Activated CD4-positive, alpha-beta T cell treated with anti-CD3 and anti-CD28 coated beads, Interleukin-2, Interleukin-4, amounts not matched to agents 100 ng/mL and 50 ng/mL, durations not matched to agents 16 hours and 8 hours (primary cell): Measurements from ENCODE around the gene MAP4K3.
"Not testable (repeated sequence)": the region's sequence is repeated elsewhere in the genome, so short reads cannot be mapped to it uniquely, and the experiment has no call there.

ENCODE experiments used
- DNase-seq: peaks from one replicate; pipeline ENCODE4 v3.0.0-alpha.2; 2020; ENCODE audit warnings: low spot score

MAP4K3 gene

DNA sequence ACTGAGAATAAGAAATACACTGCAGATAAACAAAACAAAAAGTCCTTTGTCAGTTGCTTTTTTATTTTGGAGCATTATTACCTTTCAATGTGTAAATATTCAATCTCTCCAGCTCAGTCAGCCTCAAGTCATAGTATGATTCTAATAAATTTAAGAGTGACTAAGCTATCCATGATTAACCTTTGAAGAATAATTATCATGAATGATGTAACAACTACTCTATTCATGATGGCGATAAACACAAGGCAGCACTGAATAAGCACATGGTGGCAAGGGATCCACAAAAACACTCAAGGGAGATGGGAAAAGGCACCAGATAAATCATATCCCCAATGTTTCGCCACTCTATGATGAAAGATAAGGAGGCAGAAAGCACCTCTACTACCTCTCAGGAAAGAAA, 67.0 kb downstream of the MAP4K3 start:
- DNase-seq = no peak

DNA sequence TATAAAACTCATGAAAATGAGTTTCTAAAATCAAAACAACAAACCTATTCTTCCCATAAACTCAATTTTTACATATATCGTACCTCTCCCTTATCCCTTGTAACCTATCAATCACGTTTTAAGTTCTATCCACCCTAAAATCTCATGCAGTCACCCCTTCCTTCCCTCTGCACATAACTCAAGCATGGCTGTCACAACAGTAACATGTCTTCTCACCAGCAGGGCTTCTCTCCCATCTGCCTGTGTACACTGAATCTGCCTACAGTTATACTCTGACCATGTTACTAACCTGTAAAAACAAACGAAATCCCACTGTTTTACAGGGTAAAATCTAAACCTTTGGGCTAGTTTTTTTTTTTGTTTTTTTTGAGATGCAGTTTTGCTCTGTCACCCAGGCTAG, 68.2 kb downstream of the MAP4K3 start:
- DNase-seq = no peak

DNA sequence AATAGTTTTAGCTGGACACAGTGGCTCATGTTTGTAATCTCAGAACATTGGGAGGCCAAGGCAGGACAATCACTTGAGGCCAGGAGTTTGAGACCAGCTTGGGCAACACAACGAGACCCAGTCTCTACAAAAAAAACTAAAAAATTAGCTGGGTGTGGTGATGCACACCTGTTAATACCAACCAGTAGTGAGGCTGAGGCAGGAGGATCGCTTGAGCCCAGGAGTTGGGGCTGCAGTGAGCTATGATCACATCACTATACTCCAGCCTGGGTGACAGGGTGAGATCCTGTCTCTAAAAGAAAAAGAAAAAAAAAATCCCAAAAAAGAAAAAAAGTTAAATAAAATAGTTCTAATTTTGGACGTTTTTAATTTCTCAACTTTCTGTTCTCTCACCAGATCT, 68.7 kb downstream of the MAP4K3 start:
- no peak for DNase-seq

DNA sequence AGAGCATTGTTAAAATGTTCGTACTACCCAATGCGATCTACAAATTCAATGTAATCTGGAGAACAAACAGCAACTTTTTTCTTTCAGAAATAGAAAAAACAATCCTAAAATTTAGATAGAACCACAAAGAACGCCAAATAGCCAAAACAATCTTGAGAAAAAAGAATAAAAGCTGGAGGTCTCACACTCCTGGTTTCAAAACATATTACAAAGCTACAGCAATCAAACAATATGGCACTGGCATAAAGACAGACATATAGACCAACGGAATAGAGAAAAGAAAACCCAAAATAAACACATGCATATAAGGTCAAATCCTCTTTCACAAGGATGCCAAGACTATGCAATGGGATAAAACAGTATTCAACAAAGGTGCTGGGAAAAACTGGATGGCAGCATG, 74.5 kb downstream of the MAP4K3 start:
- no peak for DNase-seq

DNA sequence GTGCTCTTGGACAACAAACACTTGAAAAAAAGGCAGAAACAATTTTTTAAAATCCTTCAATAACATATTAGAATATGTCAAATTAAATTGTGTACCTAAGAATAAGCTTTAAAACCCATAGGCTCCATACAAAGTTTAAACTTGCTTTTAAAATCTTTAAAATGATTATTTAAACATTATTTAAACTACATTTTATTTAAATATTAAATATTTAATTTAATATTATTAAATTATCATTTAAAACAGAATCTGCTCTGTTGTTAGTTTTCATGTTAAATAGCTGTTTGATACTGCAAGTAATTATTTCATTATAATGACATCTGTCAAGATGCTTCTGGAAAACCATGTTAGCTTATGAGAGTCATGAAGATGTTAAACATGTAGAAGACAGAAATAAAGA, 75.6 kb downstream of the MAP4K3 start:
- DNase-seq = no peak

DNA sequence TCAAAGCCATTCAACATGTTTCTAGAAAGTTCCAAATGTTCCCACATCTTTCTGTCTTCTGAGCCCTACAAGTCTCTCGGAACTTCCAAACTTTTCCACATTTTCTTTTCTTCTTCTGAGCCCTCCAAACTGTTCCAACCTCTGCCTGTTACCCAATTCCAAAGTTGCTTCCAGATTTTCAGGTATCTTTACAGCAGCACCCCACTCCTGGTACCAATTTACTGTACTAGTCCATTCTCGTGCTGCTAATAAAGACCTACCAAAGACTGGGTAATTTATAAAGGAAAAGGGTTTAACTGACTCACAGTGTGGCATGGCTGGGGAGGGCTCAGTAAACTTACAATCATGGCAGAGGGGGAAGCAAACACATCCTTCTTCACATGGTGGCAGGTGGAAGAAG, 76.7 kb downstream of the MAP4K3 start:
- not testable (repeated sequence) for DNase-seq

DNA sequence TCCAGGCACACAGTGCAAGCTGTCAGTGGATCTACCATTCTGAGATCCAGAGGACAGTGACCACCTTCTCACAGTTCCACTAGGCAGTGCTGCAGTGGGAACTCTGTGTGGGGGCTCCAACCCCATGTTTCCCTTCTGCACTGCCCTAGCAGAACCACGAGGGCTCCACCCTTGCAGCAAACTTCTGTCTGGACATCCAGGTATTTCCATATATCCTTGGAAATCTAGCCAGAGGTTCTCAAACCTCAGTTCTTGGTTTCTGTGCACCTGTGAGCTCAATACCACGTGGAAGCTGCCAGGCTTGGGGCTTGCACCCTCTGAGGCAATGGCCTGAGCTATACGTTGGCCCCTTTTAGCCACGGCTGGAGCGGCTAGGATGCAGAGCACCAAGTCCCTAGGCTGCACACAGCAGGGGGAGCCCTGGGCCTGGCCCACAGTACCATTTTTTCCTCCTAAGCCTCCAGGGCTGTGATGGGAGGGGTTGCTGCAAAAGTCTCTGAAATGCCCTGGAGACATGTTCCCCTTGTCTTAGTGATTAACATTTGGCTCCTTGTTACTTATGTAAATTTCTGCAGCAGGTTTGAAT, 77.5 kb downstream of the MAP4K3 start:
- DNase-seq = no peak

DNA sequence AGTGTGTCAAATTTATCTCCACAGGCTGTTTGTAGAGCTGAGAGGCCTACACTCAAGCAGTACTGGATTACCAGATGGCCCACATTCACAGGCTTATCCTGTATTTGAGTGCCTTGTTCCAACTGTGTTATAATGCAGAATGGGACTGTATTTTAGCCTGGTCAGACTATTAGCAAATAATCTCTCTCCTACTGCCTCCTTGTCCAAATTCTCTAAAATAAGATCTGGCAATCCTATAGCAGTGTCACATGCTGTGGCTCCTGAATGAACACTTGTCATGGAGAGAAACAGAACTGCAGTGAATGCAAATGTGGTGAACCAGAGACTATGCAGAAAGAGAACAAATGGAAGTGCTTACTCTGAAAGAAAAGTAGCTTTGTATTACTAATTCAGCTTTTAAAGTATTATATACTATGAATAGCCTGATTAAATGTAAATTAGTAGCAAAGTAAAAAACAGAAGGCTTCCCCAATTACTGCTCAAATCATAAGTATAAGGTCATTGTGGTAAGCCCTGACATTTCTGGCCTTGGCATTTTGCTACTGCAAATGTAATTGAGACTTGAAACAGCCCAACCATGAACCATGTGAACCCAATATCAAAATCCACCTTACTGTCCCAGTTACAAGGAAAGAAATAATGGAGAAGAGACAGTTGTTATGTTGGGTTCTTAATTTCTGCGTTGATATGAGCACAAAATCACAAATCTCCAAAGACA, 80.0 kb downstream of the MAP4K3 start:
- no peak for DNase-seq

DNA sequence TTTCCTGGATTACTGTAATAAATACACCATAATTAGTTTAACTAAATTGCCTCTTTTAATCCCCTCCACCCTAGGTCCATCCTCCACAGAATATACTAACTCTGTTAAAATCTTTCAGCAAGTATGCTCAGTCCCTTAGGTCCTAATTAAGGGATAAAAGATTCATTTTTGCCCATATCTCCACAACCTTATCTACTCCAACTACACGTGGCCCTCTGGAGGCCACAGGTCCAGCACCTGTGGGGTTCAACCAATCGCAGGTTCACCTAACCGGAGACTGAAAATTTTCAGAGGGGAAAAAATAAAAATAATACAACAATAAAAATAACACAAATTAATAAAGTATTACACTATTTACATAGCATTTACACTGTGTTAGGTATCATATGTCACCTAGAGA, 86.4 kb downstream of the MAP4K3 start:
- no peak for DNase-seq

DNA sequence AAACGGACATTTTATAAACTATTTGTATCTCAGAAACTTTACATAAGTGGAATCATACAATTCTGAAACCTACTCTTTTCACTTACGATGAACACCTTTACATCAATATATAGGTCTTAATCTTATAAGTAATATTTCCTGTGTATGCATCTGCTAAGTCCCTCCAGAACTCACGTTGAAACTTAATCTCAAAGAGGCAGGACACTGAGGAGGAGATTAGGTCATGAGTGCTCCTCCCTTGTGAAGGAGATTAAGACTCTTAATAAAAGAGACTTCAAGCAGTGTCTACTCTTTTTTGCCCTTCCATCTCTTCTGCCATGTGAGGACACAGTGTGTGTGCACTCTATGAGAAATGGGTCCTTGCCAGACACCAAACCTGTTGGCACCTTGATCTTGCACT, 98.6 kb downstream of the MAP4K3 start:
- DNase-seq = no peak

DNA sequence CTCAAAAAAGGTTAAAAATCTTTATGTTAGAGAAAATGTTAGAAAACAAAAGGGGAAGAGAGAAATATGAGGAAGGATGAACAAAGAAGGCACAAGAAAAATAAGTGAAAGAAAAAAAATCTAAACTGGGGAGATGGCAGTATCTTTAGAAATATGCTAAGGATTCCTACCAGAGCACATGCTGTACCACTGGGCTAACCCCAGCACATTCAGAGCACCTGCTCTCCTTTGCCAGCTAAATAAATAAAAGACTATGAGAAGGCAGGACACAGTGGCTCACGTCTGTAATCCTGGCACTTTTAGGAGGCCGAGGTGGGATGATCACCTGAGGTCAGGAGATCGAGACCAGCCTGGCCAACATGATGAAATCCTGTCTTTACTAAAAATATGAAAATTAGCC, 101.2 kb downstream of the MAP4K3 start:
- DNase-seq = no peak

DNA sequence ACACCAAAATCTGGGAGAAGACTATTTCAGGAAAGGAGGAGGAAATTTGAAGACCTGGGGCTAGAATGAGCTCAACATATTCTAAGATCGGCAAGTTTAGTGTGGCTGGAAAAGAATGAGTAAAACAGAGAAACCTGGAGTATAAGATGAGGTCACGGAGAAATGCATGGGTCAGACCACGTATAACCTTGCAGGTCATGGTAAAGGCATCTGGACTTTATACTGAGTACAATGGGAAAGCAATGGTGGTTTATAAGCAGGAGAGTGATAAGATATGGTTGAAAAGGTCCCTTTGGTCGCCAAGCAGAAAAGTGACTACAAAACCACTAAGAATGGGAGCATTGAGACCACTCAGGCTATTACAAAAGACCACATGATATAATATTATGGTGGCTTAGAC, 102.1 kb downstream of the MAP4K3 start:
- DNase-seq = no peak

DNA sequence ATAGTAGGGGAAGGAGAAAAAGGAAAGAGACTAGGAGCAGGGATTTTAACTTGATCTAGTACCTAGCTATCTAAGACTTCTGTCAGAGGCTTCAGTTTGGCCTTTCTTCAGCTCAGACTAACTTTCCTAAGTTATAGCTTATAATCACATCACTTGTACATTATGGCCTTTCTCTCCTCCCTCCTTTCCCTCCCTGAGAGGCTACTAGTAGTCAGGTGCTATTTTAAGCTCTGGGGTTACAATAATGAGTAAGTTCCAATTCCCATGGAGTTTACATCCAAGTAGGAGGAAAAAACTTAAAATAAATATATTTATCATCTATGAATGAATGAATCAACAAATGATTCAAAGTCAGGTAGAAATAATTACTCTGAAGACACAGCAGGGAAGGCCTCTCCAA, 102.6 kb downstream of the MAP4K3 start:
- no peak for DNase-seq

DNA sequence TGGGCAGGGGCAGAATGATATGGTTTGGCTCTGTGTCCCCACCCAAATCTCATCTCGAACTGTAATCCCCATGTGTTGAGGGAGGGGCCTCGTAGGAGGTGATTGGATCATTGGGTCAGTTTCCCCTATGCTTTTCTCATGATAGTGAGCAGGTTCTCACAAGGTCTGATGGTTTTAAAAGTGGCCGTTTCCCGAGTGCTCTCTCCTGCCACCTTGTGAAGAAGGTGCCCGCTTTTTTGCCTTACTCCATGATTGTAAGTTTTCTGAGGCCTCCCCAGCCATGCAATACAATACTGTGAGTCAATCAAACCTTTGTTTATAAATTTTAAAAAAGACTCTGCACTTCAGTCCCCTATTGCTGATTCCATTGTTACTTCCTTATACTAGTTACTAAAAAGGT, 110.4 kb downstream of the MAP4K3 start:
- no peak for DNase-seq

DNA sequence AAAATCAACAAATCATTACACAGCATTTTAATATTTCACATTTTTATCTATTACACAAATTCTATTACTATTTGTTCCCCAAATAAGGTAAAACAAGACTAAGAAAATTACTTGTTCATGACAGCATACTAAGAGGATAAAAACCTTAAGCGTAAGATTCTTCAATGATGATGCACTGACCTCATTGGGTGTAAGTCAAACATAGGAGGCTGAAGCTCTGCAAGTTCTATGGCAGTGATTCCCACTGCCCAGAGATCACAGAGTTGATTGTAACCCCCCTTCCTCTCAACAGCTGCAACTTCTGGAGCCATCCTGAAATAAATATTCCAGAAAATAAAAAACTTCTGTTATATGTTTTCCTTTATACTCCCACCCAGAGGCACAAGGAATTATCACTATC, 111.1 kb downstream of the MAP4K3 start:
- DNase-seq = no peak

DNA sequence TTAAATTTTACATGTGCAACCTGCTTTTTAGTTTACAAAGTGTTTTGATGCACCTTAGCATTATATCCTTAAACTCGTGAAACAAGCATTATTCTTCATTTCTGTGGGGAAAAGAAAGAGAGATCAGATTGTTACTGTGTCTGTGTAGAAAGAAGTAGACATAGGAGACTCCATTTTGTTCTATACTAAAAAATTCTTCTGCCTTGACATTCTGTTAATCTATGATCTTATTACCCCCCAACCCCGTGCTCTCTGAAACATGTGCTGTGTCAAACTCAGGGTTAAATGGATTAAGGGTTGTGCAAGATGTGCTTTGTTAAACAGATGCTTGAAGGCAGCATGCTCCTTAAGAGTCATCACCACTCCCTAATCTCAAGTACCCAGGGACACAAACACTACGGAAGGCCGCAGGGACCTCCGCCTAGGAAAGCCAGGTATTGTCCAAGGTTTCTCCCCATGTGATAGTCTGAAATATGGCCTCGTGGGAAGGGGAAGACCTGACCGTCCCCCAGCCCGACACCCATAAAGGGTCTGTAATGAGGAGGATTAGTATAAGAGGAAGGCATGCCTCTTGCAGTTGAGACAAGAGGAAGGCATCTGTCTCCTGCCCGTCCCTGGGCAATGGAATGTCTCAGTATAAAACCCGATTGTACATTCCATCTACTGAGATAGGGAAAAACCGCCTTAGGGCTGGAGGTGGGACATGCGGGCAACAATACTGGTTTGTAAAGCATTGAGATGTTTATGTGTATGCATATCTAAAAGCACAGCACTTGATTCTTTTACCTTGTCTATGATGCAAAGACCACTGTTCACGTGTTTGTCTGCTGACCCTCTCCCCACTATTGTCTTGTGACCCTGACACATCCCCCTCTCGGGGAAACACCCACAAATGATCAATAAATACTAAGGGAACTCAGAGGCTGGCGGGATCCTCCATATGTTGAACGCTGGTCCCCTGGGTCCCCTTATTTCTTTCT, 115.7 kb downstream of the MAP4K3 start:
- not testable (repeated sequence) for DNase-seq

DNA sequence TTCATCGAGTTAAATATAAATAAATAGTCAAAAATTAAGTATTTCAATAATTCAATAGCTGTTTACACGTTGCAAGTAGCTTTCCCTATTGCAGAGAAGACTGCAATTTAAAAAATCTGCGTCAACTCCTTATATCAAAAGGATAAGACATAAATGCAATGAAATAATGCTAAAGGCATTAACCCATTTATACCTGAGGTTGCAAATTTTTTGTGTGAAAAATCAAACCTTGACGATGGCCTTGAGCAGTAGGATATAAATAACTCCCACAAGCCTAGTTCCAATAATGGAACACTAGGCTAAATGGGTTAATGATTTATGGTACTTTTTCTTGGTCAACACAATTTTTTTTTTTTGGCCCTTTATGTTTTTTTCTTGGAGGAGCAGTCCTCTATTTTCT, 116.9 kb downstream of the MAP4K3 start:
- DNase-seq = no peak

DNA sequence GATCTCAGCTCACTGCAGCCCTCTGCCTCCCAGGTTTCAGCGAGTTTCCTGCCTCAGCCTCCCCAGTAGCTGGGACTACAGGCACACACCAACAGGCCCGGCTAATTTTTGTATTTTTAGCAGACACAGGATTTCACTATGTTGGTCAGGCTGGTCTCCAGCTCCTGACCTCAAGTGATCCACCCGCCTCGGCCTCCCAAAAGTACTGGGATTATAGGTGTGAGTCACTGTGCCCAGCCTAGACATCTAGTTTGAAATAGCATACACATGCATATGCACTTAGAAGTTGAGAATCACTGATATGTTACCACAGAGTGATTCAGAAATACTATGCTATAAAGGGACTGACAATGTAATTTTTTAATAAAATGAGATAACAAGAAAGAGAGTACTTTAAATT, 123.5 kb downstream of the MAP4K3 start:
- DNase-seq = no peak

DNA sequence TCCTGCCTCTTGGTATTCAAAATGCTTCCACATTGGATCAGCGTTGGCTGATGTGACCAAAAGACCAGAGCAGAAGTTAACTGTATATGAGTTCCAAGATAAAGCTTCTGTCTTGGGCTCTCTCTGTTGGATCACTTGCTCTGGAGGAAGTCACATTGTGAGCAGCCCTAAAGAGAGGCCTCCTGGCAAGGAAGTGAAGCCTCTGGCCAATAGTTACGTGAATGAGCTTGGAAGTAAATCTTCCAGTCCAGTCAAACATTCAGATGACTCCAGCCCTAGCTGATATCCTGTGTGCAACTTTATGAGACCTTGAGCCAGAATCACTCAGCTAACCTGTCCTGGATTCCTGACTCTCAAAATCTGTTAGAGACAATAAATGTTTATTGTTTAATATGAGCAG, 125.6 kb downstream of the MAP4K3 start:
- DNase-seq = no peak

DNA sequence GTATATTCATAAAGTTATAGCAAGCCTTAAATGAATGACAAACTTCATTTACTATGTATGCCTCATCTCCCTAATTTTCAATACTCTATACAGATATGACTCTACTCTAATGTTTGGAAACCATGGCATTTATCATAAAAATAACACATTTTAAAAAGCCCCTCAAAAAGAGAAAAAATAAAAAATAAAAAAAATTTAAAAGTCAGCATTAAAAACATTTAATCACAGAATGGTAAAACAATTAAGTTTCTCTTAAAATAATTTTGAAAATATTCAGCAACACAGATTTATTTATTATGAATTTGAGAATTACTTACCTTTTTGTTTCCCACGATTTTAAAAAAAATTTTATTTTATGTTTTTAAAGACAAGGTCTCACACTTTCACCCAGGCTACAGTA, 128.3 kb downstream of the MAP4K3 start:
- no peak for DNase-seq

DNA sequence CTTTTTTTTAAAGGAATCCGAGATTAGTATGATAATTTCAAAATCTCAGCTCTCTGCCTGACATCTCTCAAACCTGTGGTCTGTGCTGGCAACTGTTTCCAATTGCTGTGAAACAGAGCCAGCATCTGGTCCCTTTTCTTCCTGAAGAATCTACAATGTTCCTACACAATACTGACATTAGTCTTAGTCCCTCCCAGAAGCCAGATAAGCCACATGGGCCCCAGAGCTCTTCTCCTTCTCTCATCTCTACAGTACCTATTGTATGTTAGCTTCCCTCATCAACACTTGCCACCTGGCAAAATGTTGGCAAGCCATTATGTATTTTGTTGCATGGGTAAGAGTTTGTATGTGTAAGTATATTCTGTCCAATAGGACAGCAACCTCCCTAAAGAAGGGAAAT, 130.5 kb downstream of the MAP4K3 start:
- no peak for DNase-seq

DNA sequence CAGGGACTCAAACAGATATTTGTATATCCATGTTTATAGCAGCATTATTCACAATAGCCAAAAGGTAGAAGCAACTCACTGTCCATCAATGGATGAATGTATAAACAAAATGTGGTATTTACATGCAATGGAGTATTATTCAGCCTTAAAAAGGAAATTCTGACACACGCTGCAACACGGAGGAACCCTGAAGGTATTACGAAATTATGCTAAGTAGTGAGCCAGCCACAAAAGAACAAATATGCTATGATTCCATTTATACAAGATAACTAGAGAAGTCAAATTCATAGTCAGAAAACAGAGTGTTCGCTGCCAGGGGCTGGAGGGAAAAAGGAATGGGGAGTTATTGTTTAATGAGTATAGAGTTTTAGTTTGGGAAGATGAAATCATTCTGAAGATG, 132.4 kb downstream of the MAP4K3 start:
- DNase-seq = no peak

DNA sequence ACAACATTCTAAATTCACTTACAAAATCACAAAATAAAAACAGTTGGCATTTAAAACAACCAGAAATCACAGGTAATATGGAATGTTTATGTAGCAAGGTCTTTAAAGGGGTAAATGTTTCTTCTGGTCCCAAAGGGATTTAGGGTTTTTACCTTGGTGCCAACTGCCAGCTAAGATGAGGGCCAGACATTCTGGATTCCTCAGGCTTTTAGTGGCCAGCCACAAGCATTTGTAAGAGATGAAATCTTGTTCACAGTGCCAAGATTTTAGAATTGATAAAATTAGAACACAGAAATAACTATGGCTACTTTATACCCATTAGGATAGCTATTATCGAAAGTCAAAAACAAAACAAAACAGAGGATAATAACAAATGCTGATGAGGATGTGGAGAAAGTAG, 132.9 kb downstream of the MAP4K3 start:
- DNase-seq = no peak
